Measurements from ENCODE around the gene IL11. TPM values are rescaled to one million over a fixed set of nuclear protein-coding genes. Genes with fewer than 3 reads are reported as not detected.

IL11 gene
- total and polyA plus RNA-seq, 2 of the 8 experiments (the other 6 are each of a cell fraction or from before 2014, with no cell fraction given): 1.7 to 2.8 TPM

DNA sequence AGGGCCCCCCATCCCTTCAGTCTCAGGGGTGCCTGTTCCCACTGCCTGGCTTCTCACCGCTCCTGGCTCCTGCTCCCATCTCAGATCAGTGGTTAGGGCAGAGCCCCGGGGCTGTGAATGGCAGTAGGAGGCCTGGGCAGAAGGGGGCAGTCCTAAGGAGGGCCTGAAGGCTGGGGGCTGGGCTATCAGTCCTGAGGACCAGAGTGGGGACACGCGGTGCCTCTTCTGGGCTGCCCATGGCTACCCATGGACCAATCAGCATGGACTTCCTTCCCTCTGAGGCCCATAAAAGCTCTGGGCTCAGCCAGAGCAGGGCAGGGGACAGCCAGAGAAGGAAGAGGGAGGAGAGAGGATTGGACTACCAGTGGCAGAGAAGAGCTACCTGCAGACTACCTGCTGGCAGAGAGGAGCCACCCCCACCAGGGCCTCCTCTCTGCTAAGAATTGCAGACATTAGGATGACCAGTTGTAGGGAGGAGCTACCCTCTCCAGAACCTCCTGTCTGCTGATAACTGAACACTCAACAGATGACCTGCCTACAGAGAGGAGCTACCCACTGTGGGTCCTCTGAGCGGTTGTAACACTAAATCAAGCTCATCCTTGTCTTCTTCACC is 49.5 kb upstream of the IL11 start:
- no peak overlapping the region for H3K4me2 ChIP-seq (ENCODE audit: insufficient read depth in 1 of 2, low read depth in 2 of 2, low read length in 2 of 2)
- H4K20me1 ChIP-seq (replicated peaks in 1 of 2; ENCODE audit: control insufficient read depth in 1 of 2, insufficient read depth in 2 of 2, low read length in 2 of 2): no peaks in the 10 kb centered on the region
- H3K9ac ChIP-seq (replicated peaks in 1 of 4; ENCODE audit: extremely low read depth in 1 of 4, low read depth in 3 of 4, low read length in 3 of 4): no peak overlapping the region
- H2BK20ac ChIP-seq (ENCODE audit: low read length): no peak overlapping the region
- H3K27me3 ChIP-seq (replicated peaks in 1 of 4; ENCODE audit: control insufficient read depth in 3 of 4, extremely low read depth in 1 of 4, insufficient read depth in 3 of 4, low read length in 3 of 4): peaks cover 0 to 11% (median under 1%) of the 10 kb centered on the region in 4 experiments; a peak in 1 of 7 replicates
- H3K23ac ChIP-seq (ENCODE audit: insufficient read length): no peak overlapping the region
- no peak overlapping the region for H3K56ac ChIP-seq (replicated peaks; ENCODE audit: insufficient read length, low read depth, low read length)
- H2BK12ac ChIP-seq (ENCODE audit: low read depth, low read length): no peak overlapping the region
- DNase-seq (ENCODE audit: low read depth in 1 of 2, low spot score in 2 of 2) (no peak), FAIRE-seq (no peak)
- H3K4me3 ChIP-seq (ENCODE audit: extremely low read depth in 1 of 4, insufficient read depth in 2 of 4, low read depth in 3 of 4, low read length in 4 of 4): no peak overlapping the region
- no peak overlapping the region for H2BK120ac ChIP-seq (replicated peaks; ENCODE audit: low read depth, low read length)
- no peak overlapping the region for H4K8ac ChIP-seq (ENCODE audit: extremely low read depth, insufficient read depth, low read length)
- no peak overlapping the region for H4K91ac ChIP-seq (replicated peaks; ENCODE audit: insufficient read length, low read length)
- H3K36me3 ChIP-seq (ENCODE audit: control insufficient read depth in 2 of 4, insufficient read depth in 4 of 4, low read length in 3 of 4): no peaks in the 10 kb centered on the region
- TF ChIP-seq RNF2 (IDR thresholded peaks at IDR 0.05; ENCODE audit: borderline replicate concordance, low read depth, low read length, missing control alignments, poor library complexity, severe bottlenecking) (no peak), TAF7 (optimal IDR thresholded peaks at IDR 0.05; ENCODE audit: borderline replicate concordance, low read depth, low read length) (no peak), SP2 (IDR thresholded peaks at IDR 0.05; ENCODE audit: low read length) (no peak), JUND (IDR thresholded peaks at IDR 0.05; ENCODE audit: low read length) (no peak), CREB1 (IDR thresholded peaks at IDR 0.05) (no peak), BRCA1 (IDR thresholded peaks at IDR 0.05; ENCODE audit: low read depth, low read length) (no peak), KDM4A (IDR thresholded peaks at IDR 0.05; ENCODE audit: low read depth, low read length, severe bottlenecking) (no peak)
- TF ChIP-seq, protein P1, sequence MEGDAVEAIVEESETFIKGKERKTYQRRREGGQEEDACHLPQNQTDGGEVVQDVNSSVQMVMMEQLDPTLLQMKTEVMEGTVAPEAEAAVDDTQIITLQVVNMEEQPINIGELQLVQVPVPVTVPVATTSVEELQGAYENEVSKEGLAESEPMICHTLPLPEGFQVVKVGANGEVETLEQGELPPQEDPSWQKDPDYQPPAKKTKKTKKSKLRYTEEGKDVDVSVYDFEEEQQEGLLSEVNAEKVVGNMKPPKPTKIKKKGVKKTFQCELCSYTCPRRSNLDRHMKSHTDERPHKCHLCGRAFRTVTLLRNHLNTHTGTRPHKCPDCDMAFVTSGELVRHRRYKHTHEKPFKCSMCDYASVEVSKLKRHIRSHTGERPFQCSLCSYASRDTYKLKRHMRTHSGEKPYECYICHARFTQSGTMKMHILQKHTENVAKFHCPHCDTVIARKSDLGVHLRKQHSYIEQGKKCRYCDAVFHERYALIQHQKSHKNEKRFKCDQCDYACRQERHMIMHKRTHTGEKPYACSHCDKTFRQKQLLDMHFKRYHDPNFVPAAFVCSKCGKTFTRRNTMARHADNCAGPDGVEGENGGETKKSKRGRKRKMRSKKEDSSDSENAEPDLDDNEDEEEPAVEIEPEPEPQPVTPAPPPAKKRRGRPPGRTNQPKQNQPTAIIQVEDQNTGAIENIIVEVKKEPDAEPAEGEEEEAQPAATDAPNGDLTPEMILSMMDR (IDR thresholded peaks at IDR 0.05; ENCODE audit: control extremely low read depth in 1 of 3, insufficient read depth in 1 of 3, low read depth in 1 of 3, low read length in 3 of 3): no peak
- H3K4ac ChIP-seq (replicated peaks; ENCODE audit: insufficient read length, low read depth, low read length): no peak overlapping the region
- no peak overlapping the region for H3K18ac ChIP-seq (ENCODE audit: extremely low read depth, low read length)
- no peaks in the 10 kb centered on the region; a peak in 1 of 4 replicates for H3K9me3 ChIP-seq (ENCODE audit: insufficient read depth in 2 of 2, low read depth in 1 of 2, low read length in 1 of 2)
- POLR2A ChIA-PET (ENCODE audit: partially characterized antibody): interaction anchor here (0.9 to 34.6 kb wide), 6 partner anchors 9 to 71 kb away, joined by 3 to 874 read pairs (median 4); partner anchors contain the start of genes RPL28, TMEM238 and UBE2S
- CTCF ChIA-PET (ENCODE audit: partially characterized antibody): interaction anchor here (0.7 to 4.3 kb wide), 15 partner anchors 8 to 279 kb away, joined by 3 to 17 read pairs (median 5); no protein-coding TSS in a partner anchor
- H2AFZ ChIP-seq (ENCODE audit: low read length): no peak overlapping the region
- no peak overlapping the region for H2BK15ac ChIP-seq (ENCODE audit: low read length)
- H3K79me1 ChIP-seq (ENCODE audit: low read depth, low read length): no peaks in the 10 kb centered on the region
- WGBS, 2 experiments (ENCODE audit: extremely low coverage in 1 of 2, insufficient coverage in 1 of 2, insufficient read length in 1 of 2, insufficient replicate concordance in 2 of 2, low coverage in 1 of 2, low lambda C conversion rate in 2 of 2, missing lambda C conversion rate in 1 of 2): 69% methylated on average over 5 of the region's 5 CpGs; no CpG with 5 or more reads in 1 of the 2 experiments
- no peak overlapping the region for H3K14ac ChIP-seq (ENCODE audit: insufficient read length)
- no peaks in the 10 kb centered on the region for H3K79me2 ChIP-seq (ENCODE audit: control insufficient read depth in 1 of 2, insufficient read depth in 2 of 2, low read length in 2 of 2)
- no peak overlapping the region for H3K27ac ChIP-seq (ENCODE audit: low read depth, low read length)
- no peaks in the 10 kb centered on the region for H3K23me2 ChIP-seq (ENCODE audit: low read depth, low read length)
- H3K4me1 ChIP-seq (replicated peaks in 1 of 4; ENCODE audit: control insufficient read depth in 3 of 4, insufficient read depth in 4 of 4, low read length in 3 of 4): peaks cover 0 to 2% (median 0%) of the 10 kb centered on the region in 4 experiments; a peak in 1 of 7 replicates
- no peak overlapping the region for H2BK5ac ChIP-seq (ENCODE audit: low read depth, low read length)
- H2AK5ac ChIP-seq (ENCODE audit: low read depth, low read length): no peak overlapping the region
- H4K5ac ChIP-seq (ENCODE audit: insufficient read length, low read depth, low read length): no peak overlapping the region
